Ovary (tissue), 9 donors: Measurements from ENCODE around the gene CRTC3. TPM values are rescaled to one million over a fixed set of nuclear protein-coding genes. Genes with fewer than 3 reads are reported as not detected.
A peak's percentile ranks its signal among the peaks of the same experiment; 100 is the strongest.

Source experiments
- DNase-seq, 5 donors: peaks; one replicate each; pipeline ENCODE4 v3.0.0-alpha.2; 2019 to 2020
- H3K27ac ChIP-seq, 2 donors: fragments of 200-600 bp; one replicate each; pipeline versions ENCODE4 v1.5.1 to v1.8.0; 2019 to 2022
- H3K27me3 ChIP-seq: fragments of 200-600 bp; one replicate; pipeline ENCODE4 v1.8.0; 2022
- H3K36me3 ChIP-seq: fragments of 200-600 bp; sonication (generic); one replicate; pipeline ENCODE4 v1.5.1; 2019
- H3K4me1 ChIP-seq: one replicate; pipeline ENCODE4 v1.8.1; 2013; ENCODE audit warnings: mild to moderate bottlenecking, moderate library complexity; ENCODE audit not compliant: insufficient read depth
- H3K4me3 ChIP-seq: fragments of 200-600 bp; sonication (generic); one replicate; pipeline ENCODE4 v1.5.1; 2017
- H3K9me3 ChIP-seq, 2 donors: fragments of 200-600 bp in 1 of 2; sonication (generic) in 1 of 2; one replicate each; pipeline versions ENCODE4 v1.5.1 to v1.8.1; 2013 to 2019; ENCODE audit warnings: mild to moderate bottlenecking in 1 of 2, moderate library complexity in 1 of 2
- EP300 ChIP-seq: sonication (generic); formaldehyde crosslinking; IDR thresholded peaks from one replicate; pipeline ENCODE4 v1.6.1; 2017; ENCODE audit warnings: antibody characterized with exemption
- POLR2A ChIP-seq: fragments of 450-650 bp; IDR thresholded peaks from one replicate; pipeline ENCODE4 v1.6.1; 2017; ENCODE audit warnings: antibody characterized with exemption, mild to moderate bottlenecking, moderate library complexity
- WGBS, 3 donors: extraction: QIAGEN DNeasy Blood & Tissue Kit in 1 of 3; methylation state at CpG; one replicate each; pipeline versions ENCODE4 v1.1.5 to v1.1.7; 2013 to 2017; 5-methylcytosine and 5-hydroxymethylcytosine counted together
- intact Hi-C, 4 donors: fragments of 100-400 bp; cut with DNase I; formaldehyde crosslinking; loops; one replicate each; pipeline versions ENCODE4 v1.11.0 to v1.15.1; 2022 to 2023
- polyA plus RNA-seq, 2 donors: library from polyadenylated mRNA; stranded (reverse); fragments of 200-250 nt in 1 of 2; fragments of 350-450 nt in 1 of 2; fragmentation: Illumina TruSeq in 1 of 2; extraction: RNeasy Lipid Tissue Mini Kit (QIAGEN cat#74804) in 1 of 2; gene quantifications; one replicate each; pipeline ENCODE4 v1.2.3, GENCODE V29; 2013 to 2014
- total RNA-seq, 7 donors: library from RNA; depleted of rRNA in 2 of 7; stranded (reverse); fragments of >200 nt in 2 of 7; fragmentation: NEBNext Ultra II Directional in 3 of 7; extraction: Animal tissue kit (Norgen Biotek cat#: 25700) in 3 of 7; gene quantifications; one replicate each; pipeline versions ENCODE4 v1.1.0 to v1.2.4, GENCODE V29; 2016 to 2023
- TF ChIP-seq, protein P1 (sequence below), 3 donors: fragments of 450-650 bp in 2 of 3; fragments of 200-600 bp in 1 of 3; IDR thresholded peaks; one replicate each; pipeline versions ENCODE4 v1.5.1 to v1.8.0; 2016 to 2022; ENCODE audit warnings: antibody characterized with exemption in 3 of 3, mild to moderate bottlenecking in 1 of 3
- donor health status: DM: no; HTN: no; CAD: no; lungs with moderate emphysema.
- donor health status: DM: no; HTN: no; CAD: no.
- donor health status: Bipolar disorder and iron deficiency.
- donor health status: DM: yes; HTN: yes; CAD: no.
- donor health status: DM: no; HTN: no; CAD: no.
- donor health status: DM: yes; HTN: yes; CAD: no.

The CRTC3 gene
- total and polyA plus RNA-seq, 9 donors = 36.9 to 106 (median 85.4) TPM

DNA sequence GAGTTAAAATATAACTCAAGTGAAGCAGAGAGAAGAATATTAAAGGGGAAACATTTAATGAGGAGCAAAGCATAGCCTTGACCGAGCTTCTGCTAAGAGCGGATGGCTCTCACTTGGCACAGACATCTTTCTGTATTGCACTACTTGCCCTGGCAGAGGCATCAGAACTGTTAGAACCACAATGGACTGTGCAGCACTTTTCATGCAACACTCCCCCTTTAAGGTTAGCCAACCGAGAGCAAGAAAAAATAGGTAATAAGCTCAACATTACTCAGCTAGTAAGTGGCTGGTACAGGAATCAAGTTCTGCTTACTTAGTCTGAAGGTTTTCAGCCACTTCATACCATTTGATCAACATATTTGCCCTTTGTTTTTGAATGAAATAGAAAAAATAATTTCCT is 33.7 kb downstream of the CRTC3 start:
- Histone ChIP-seq H3K4me3 (no peak overlapping the region), H3K9me3 (no peaks in the 10 kb centered on the region), H3K36me3 (no peaks in the 10 kb centered on the region), H3K27ac (no peak overlapping the region), H3K4me1 (peaks cover 27% of the 10 kb centered on the region), H3K27me3 (no peaks in the 10 kb centered on the region)
- WGBS, 3 donors = 69 to 87% (median 77%) methylated on average over 3 of the region's 3 CpGs
- intact Hi-C loops = no loop called here
- TF ChIP-seq, protein P1, sequence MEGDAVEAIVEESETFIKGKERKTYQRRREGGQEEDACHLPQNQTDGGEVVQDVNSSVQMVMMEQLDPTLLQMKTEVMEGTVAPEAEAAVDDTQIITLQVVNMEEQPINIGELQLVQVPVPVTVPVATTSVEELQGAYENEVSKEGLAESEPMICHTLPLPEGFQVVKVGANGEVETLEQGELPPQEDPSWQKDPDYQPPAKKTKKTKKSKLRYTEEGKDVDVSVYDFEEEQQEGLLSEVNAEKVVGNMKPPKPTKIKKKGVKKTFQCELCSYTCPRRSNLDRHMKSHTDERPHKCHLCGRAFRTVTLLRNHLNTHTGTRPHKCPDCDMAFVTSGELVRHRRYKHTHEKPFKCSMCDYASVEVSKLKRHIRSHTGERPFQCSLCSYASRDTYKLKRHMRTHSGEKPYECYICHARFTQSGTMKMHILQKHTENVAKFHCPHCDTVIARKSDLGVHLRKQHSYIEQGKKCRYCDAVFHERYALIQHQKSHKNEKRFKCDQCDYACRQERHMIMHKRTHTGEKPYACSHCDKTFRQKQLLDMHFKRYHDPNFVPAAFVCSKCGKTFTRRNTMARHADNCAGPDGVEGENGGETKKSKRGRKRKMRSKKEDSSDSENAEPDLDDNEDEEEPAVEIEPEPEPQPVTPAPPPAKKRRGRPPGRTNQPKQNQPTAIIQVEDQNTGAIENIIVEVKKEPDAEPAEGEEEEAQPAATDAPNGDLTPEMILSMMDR (IDR thresholded peaks at IDR 0.05) = no peak
- TF ChIP-seq EP300 (no peak), POLR2A (no peak)
- DNase-seq = no peak

DNA sequence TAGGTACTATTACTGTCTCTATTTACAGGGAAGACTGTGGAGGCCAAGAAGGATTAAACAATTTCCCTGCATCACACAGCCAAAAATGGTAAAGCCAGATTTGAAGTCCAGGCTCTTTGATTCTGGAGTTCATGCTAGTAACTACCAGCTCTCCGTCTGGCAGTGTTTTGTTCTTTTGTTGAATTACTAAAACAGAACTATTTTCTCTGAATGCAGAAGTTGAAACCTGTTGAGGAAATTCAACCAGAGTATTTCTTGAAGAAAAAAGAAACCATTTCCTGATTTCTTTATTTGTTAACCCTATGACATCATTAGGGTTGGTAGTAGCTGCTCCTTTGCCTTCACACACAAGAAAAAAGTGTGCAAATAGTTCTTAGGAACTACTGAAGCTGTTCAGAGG is 34.3 kb downstream of the CRTC3 start:
- TF ChIP-seq EP300 (no peak), POLR2A (no peak)
- Histone ChIP-seq H3K36me3 (no peaks in the 10 kb centered on the region), H3K27ac (peak overlapping the region in 1 of 2 donors; percentile 24), H3K9me3 (no peaks in the 10 kb centered on the region), H3K4me3 (no peak overlapping the region), H3K4me1 (peaks cover 24% of the 10 kb centered on the region), H3K27me3 (no peaks in the 10 kb centered on the region)
- intact Hi-C loops = no loop called here
- 55 to 61% (median 58%) methylated on average over 1 of the region's 1 CpG for WGBS, 3 donors
- DNase-seq = no peak

DNA sequence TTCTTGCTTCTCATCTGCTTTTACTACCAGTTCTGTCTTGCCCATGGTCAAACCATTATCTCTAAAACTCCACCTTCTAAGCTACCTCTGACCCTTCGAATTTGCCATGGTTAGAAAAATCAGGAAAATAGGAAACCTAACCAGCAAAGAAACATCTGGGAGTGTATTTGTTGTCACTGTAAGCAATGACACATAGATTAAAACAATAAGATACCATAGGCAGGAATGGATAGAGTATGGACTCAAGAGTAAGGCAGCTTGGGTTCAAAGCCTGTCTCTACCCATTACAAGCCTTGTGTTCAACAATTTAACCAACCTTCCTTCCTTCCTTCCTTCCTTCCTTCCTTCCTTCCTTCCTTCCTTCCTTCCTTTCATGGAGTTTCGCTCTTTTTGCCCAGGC is 34.9 kb downstream of the CRTC3 start:
- TF ChIP-seq POLR2A (no peak), EP300 (no peak)
- TF ChIP-seq, protein P1 (IDR thresholded peaks at IDR 0.05) = no peak
- H3K27ac ChIP-seq = no peak overlapping the region
- no peaks in the 10 kb centered on the region for H3K27me3 ChIP-seq
- no peaks in the 10 kb centered on the region for H3K36me3 ChIP-seq
- DNase-seq = no peak
- WGBS, 3 donors = 93 to 98% (median 93%) methylated on average over 2 of the region's 2 CpGs
- no peaks in the 10 kb centered on the region for H3K9me3 ChIP-seq
- peaks cover 22% of the 10 kb centered on the region for H3K4me1 ChIP-seq
- H3K4me3 ChIP-seq = no peak overlapping the region
- intact Hi-C loops = no loop called here

DNA sequence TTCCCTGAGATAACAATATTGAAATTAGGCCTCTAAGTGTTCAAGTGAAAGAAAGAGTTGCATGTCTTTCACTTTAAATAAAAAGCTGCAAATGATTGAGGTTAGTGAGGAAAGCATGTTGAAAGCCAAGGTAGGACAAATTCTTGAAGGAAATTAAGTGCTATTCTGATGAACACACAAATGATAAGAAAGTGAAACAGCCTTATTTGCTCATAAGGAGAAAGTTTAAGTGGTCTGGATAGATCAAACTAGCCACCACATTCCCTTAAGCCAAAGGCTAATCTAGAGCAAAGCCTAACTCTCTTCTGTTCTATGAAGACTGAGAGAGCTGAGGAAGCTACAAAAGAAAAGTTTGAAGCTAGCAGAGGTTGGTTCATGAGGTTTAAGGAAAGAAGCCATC is 36.1 kb downstream of the CRTC3 start:
- Histone ChIP-seq H3K4me3 (no peak overlapping the region), H3K36me3 (no peaks in the 10 kb centered on the region), H3K27me3 (no peaks in the 10 kb centered on the region), H3K9me3 (no peaks in the 10 kb centered on the region), H3K27ac (no peak overlapping the region), H3K4me1 (peaks cover 13% of the 10 kb centered on the region)
- no peak for DNase-seq
- TF ChIP-seq POLR2A = no peak
- TF ChIP-seq, protein P1 (IDR thresholded peaks at IDR 0.05) = no peak
- no peak for TF ChIP-seq EP300
- intact Hi-C loops = no loop called here

DNA sequence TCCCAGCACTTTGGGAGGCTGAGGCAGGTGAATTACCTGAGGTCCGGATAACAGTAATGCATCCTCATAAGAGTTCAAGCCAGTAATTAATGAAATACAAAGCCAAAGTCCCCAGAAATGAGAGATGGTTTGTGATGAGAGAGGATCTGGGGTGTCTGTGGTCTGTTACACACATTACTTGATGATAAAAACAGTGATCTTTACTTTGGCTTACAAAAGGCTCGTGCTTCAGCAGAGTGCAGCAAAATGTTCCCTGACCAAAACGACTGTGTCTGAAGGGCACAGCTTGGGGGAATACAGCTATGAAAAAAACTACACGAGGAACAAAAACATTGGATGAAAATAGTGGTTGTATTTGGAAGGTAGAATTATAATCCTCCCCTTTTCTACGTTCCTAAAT is 40.9 kb downstream of the CRTC3 start:
- TF ChIP-seq, protein P1 (IDR thresholded peaks at IDR 0.05) = no peak
- TF ChIP-seq POLR2A (no peak), EP300 (no peak)
- no peak overlapping the region for H3K27ac ChIP-seq
- no peak overlapping the region for H3K4me3 ChIP-seq
- no peaks in the 10 kb centered on the region for H3K9me3 ChIP-seq
- 47 to 54% (median 48%) methylated on average over 5 of the region's 5 CpGs for WGBS, 3 donors
- no peaks in the 10 kb centered on the region for H3K4me1 ChIP-seq
- DNase-seq = no peak
- intact Hi-C loops = no loop called here
- no peaks in the 10 kb centered on the region for H3K36me3 ChIP-seq
- no peaks in the 10 kb centered on the region for H3K27me3 ChIP-seq
